Tibial artery (tissue), 4 donors: ENCODE results near the gene EYA3.

Source experiments
- DNase-seq, 2 donors: peaks; one replicate each; pipeline ENCODE4 v3.0.0-alpha.2; 2019
- H3K27ac ChIP-seq, 2 donors: fragments of 200-600 bp; sonication (generic) in 1 of 2; 1 replicate in 1 of 2; 2 replicates in 1 of 2; pipeline ENCODE4 v1.5.1; 2018 to 2019; ENCODE audit warnings: mild to moderate bottlenecking in 1 of 2
- H3K27me3 ChIP-seq, 2 donors: fragments of 200-600 bp; sonication (generic) in 1 of 2; one replicate each; pipeline versions ENCODE4 v1.5.1 to v1.6.0; 2016 to 2019
- H3K36me3 ChIP-seq, 3 donors: fragments of 200-600 bp; sonication (generic) in 2 of 3; one replicate each; pipeline ENCODE4 v1.5.1; 2016 to 2019; ENCODE audit warnings: mild to moderate bottlenecking in 2 of 3
- H3K4me1 ChIP-seq, 4 donors: fragments of 200-600 bp; sonication (generic) in 2 of 4; 1 replicate in 3 of 4; 2 replicates in 1 of 4; pipeline ENCODE4 v1.5.1; 2016 to 2019
- H3K4me3 ChIP-seq, 2 donors: fragments of 200-600 bp; sonication (generic) in 1 of 2; 1 replicate in 1 of 2; 2 replicates in 1 of 2; pipeline ENCODE4 v1.5.1; 2018 to 2019; ENCODE audit warnings: mild to moderate bottlenecking in 2 of 2
- H3K9me3 ChIP-seq, 3 donors: fragments of 200-600 bp; sonication (generic) in 1 of 3; one replicate each; pipeline ENCODE4 v1.5.1; 2016 to 2019
- intact Hi-C: fragments of 100-400 bp; cut with DNase I; formaldehyde crosslinking; loops from one replicate; pipeline ENCODE4 v1.15.0; 2023; ENCODE audit warnings: low total_unique reads
- TF ChIP-seq, protein P1 (sequence below), 2 experiments: fragments of 200-600 bp in 1 of 2; fragments of 450-650 bp in 1 of 2; IDR thresholded peaks; one replicate each; pipeline ENCODE4 v1.5.1; 2017 to 2019; ENCODE audit warnings: antibody characterized with exemption in 2 of 2, mild to moderate bottlenecking in 1 of 2, moderate library complexity in 1 of 2

The EYA3 gene

DNA sequence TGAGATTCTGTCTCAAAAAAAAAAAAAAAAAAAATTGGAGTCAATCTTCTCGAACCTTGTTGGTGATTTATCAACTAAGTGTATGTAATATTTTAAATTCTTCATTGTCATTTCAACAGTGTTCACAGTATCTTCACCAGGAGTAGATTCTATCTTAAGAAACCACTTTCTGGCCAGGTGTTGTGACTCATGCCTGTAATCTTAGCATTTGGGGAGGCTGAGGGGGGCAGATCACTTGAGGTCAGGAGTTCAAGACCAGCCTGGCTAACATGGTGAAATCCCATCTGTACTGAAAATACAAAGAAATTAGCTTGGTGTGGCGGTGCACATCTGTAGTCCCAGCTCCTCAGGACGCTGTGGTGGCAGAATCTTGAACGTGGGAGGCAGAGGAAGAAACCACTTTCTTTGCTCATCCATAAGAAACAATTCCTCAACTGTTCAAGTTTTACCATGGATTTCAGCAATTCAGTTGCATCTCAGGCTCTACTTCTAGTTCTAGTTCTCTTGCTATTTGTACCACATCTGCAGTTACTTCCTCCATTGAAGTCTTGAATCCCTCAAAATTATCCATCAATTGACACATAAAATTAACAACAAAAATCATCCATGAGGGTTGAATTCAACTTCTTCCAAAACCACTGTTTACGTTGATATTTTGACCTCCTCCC, 30.4 kb upstream of the EYA3 start:
- no peak for DNase-seq
- H3K27ac ChIP-seq, result no peak overlapping the region
- TF ChIP-seq, protein P1, sequence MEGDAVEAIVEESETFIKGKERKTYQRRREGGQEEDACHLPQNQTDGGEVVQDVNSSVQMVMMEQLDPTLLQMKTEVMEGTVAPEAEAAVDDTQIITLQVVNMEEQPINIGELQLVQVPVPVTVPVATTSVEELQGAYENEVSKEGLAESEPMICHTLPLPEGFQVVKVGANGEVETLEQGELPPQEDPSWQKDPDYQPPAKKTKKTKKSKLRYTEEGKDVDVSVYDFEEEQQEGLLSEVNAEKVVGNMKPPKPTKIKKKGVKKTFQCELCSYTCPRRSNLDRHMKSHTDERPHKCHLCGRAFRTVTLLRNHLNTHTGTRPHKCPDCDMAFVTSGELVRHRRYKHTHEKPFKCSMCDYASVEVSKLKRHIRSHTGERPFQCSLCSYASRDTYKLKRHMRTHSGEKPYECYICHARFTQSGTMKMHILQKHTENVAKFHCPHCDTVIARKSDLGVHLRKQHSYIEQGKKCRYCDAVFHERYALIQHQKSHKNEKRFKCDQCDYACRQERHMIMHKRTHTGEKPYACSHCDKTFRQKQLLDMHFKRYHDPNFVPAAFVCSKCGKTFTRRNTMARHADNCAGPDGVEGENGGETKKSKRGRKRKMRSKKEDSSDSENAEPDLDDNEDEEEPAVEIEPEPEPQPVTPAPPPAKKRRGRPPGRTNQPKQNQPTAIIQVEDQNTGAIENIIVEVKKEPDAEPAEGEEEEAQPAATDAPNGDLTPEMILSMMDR (IDR thresholded peaks at IDR 0.05), result no peak
- no peaks in the 10 kb centered on the region for H3K36me3 ChIP-seq
- H3K9me3 ChIP-seq, result no peaks in the 10 kb centered on the region
- H3K27me3 ChIP-seq, result no peaks in the 10 kb centered on the region
- intact Hi-C loops, result no loop called here
- H3K4me3 ChIP-seq, result no peak overlapping the region
- H3K4me1 ChIP-seq, result no peaks in the 10 kb centered on the region

DNA sequence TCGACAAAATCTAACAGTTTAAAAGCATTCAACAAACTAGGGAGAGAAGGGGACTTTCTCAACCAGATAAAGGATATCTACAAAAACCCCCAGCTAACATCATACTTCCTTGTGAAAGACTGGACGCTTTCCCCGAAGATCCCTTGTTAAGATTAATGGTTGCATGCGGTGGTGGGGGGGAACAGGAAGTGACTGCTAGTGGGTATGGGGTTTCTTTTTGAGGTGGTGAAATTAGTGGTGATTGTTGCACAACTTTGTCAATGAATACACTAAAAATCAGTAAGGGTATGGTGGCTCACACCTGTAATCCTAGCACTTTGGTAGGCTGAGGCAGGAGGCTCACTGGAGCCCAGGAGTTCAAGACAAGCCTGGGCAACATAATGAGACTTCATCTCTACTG, 26.9 kb upstream of the EYA3 start:
- Histone ChIP-seq H3K9me3 (no peaks in the 10 kb centered on the region), H3K4me3 (no peak overlapping the region), H3K36me3 (no peaks in the 10 kb centered on the region), H3K27me3 (no peaks in the 10 kb centered on the region), H3K4me1 (no peaks in the 10 kb centered on the region), H3K27ac (no peak overlapping the region)
- intact Hi-C loops, result no loop called here
- DNase-seq, result peak in 1 of 2 donors; percentile 33
- TF ChIP-seq, protein P1 (IDR thresholded peaks at IDR 0.05), result no peak

- no peaks in the 10 kb centered on the region for H3K4me1 ChIP-seq
- TF ChIP-seq, protein P1 (IDR thresholded peaks at IDR 0.05), result no peak
- no peaks in the 10 kb centered on the region for H3K9me3 ChIP-seq
- H3K36me3 ChIP-seq, result no peaks in the 10 kb centered on the region
- no peak overlapping the region for H3K27ac ChIP-seq
- DNase-seq, result no peak
- H3K27me3 ChIP-seq, result no peaks in the 10 kb centered on the region
- intact Hi-C loops, result no loop called here
- H3K4me3 ChIP-seq, result no peak overlapping the region
Measured at GRCh38 chr1:28114844-28115243, 26.4 kb upstream of the EYA3 start.

GRCh38 chr1:28113242-28113572, 24.8 kb upstream of the EYA3 start:
- Histone ChIP-seq H3K4me1 (no peaks in the 10 kb centered on the region), H3K27me3 (no peaks in the 10 kb centered on the region), H3K9me3 (no peaks in the 10 kb centered on the region), H3K27ac (no peak overlapping the region), H3K4me3 (no peak overlapping the region), H3K36me3 (no peaks in the 10 kb centered on the region)
- intact Hi-C loops, result no loop called here
- DNase-seq, result no peak
- TF ChIP-seq, protein P1 (IDR thresholded peaks at IDR 0.05), result no peak

- DNase-seq, result peak; percentile 55 to 61
- TF ChIP-seq, protein P1 (IDR thresholded peaks at IDR 0.05), result no peak
- no peak overlapping the region for H3K4me3 ChIP-seq
- intact Hi-C loops, result no loop called here
- H3K4me1 ChIP-seq, result no peaks in the 10 kb centered on the region
- no peaks in the 10 kb centered on the region for H3K27me3 ChIP-seq
- H3K9me3 ChIP-seq, result no peaks in the 10 kb centered on the region
- H3K27ac ChIP-seq, result no peak overlapping the region
- H3K36me3 ChIP-seq, result no peaks in the 10 kb centered on the region
Measured at GRCh38 chr1:28112388-28113241, 24.2 kb upstream of the EYA3 start.
